Stomach (tissue), 4 donors: ENCODE data around the gene KIF4A.

ENCODE experiments used
- CTCF ChIP-seq, 7 experiments: fragments of 450-650 bp in 4 of 7; fragments of 200-600 bp in 3 of 7; sonication (generic) in 3 of 7; IDR thresholded peaks; one replicate each; pipeline ENCODE4 v1.5.1; 2016 to 2019; ENCODE audit warnings: antibody characterized with exemption in 7 of 7, control low read depth in 2 of 7, mild to moderate bottlenecking in 1 of 7
- EP300 ChIP-seq: sonication (generic); formaldehyde crosslinking; IDR thresholded peaks from one replicate; pipeline ENCODE4 v1.6.1; 2017; ENCODE audit warnings: antibody characterized with exemption
- POLR2A ChIP-seq, 4 donors: fragments of 450-650 bp; IDR thresholded peaks; one replicate each; pipeline ENCODE4 v1.6.1; 2016; ENCODE audit warnings: antibody characterized with exemption in 4 of 4, control low read depth in 2 of 4, mild to moderate bottlenecking in 1 of 4, moderate library complexity in 1 of 4
- POLR2AphosphoS5 ChIP-seq, 3 donors: sonication (generic); formaldehyde crosslinking; IDR thresholded peaks; one replicate each; pipeline ENCODE4 v1.6.1; 2016; ENCODE audit warnings: antibody characterized with exemption in 3 of 3

DNA sequence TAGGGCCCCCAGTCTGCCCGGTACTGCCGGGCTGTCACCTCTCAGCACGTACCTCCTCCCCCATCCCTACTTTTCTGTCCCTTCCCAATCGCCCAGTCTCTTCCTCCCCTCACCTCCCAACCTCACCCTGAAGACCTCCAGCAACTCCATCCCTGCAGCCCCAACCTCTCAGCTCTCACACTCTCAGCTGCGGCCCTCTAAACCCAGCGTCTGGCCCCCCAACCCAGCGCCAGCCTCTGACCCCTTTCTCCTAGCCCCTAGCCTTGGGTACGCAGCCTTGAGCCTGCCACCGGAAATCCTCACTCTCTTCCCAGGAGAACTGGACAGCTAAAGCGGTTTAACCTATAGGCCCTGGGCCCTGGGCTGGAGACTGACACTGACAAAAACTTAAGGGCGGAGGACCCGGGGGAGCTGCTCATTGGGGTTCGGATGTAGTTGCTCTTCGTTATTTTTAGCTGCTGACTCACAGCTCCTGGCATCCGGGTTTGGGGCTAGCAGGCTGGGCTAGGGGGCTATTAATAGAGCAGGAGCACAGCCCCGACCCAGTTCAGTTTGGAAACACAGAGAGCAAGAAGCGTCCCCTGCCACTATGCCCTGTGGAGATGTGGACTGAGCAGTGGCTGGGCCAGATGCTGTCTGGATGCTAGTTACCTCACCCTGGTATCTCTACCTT lies 145.1 kb downstream of the KIF4A start:
- TF ChIP-seq POLR2AphosphoS5 (IDR thresholded peaks at IDR 0.05), result no peak
- no peak for TF ChIP-seq POLR2A (IDR thresholded peaks at IDR 0.05)
- TF ChIP-seq EP300, result no peak
- no peak for TF ChIP-seq CTCF (IDR thresholded peaks at IDR 0.05)
